Karpas-422 (cell line): ENCODE data around the gene FAM236A. TPM values are rescaled to one million over a fixed set of nuclear protein-coding genes. Genes with fewer than 3 reads are reported as not detected.
"Not testable (repeated sequence)": the region's sequence is repeated elsewhere in the genome, so short reads cannot be mapped to it uniquely, and the experiment has no call there.

Experiments used
- DNase-seq: peaks from one replicate; pipeline ENCODE4 v3.0.0-alpha.2; 2015
- H2AFZ ChIP-seq: fragments of 200-600 bp; sonication (generic); 2 replicates; pipeline ENCODE4 v1.6.1; 2014; ENCODE audit warnings: antibody characterized with exemption, low read length, mixed read lengths
- H3K27ac ChIP-seq: fragments of 200-600 bp; sonication (generic); 2 replicates; pipeline ENCODE4 v1.5.1; 2014; ENCODE audit warnings: mild to moderate bottlenecking, low read length, moderate library complexity
- H3K27me3 ChIP-seq: fragments of 200-600 bp; sonication (generic); 2 replicates; pipeline ENCODE4 v1.6.1; 2014; ENCODE audit warnings: low read length, mixed read lengths
- H3K36me3 ChIP-seq: fragments of 200-600 bp; sonication (generic); 2 replicates; pipeline ENCODE4 v1.6.1; 2014; ENCODE audit warnings: low read length, mixed read lengths; ENCODE audit not compliant: insufficient read depth
- H3K4me1 ChIP-seq: fragments of 200-600 bp; sonication (generic); 2 replicates; pipeline ENCODE4 v1.6.1; 2014; ENCODE audit warnings: mild to moderate bottlenecking, low read length, mixed read lengths
- H3K4me2 ChIP-seq: fragments of 200-600 bp; sonication (generic); 2 replicates; pipeline ENCODE4 v1.6.1; 2014; ENCODE audit warnings: low read length, low read depth, mild to moderate bottlenecking; ENCODE audit not compliant: poor library complexity, severe bottlenecking
- H3K4me3 ChIP-seq: fragments of 200-600 bp; sonication (generic); 2 replicates; pipeline ENCODE4 v1.5.1; 2014; ENCODE audit warnings: mild to moderate bottlenecking, antibody characterized with exemption, low read length, mixed read lengths
- H3K79me2 ChIP-seq: fragments of 200-600 bp; sonication (generic); 2 replicates; pipeline ENCODE4 v1.6.1; 2014; ENCODE audit warnings: mild to moderate bottlenecking, low read length, mixed read lengths
- H3K9ac ChIP-seq: fragments of 200-600 bp; sonication (generic); 2 replicates; pipeline ENCODE4 v1.6.0; 2014; ENCODE audit warnings: low read length
- H3K9me2 ChIP-seq: fragments of 200-600 bp; sonication (generic), shearing (Covaris generic); replicated peaks from 2 replicates; pipeline ENCODE4 v1.6.0; 2014; ENCODE audit warnings: mild to moderate bottlenecking, low read length, moderate library complexity; ENCODE audit not compliant: insufficient read depth
- H3K9me3 ChIP-seq: fragments of 300-700, 200-600 bp; sonication (generic); 2 replicates; pipeline ENCODE4 v1.6.1; 2014; ENCODE audit warnings: low read length, mixed read lengths
- H4K20me1 ChIP-seq: fragments of 200-600 bp; sonication (generic); 2 replicates; pipeline ENCODE4 v1.6.1; 2014; ENCODE audit warnings: mild to moderate bottlenecking, antibody characterized with exemption, low read length, low read depth; ENCODE audit not compliant: insufficient read depth
- total RNA-seq: library from RNA; depleted of rRNA; stranded (reverse); fragments of >200 nt; shearing (Covaris generic); gene quantifications from 2 replicates; pipeline ENCODE4 v1.2.3, GENCODE V29; 2014; ENCODE audit warnings: low replicate concordance; rRNA removed

The FAM236A gene
- total RNA-seq, 1 experiment from 2014 or later: not detected

DNA sequence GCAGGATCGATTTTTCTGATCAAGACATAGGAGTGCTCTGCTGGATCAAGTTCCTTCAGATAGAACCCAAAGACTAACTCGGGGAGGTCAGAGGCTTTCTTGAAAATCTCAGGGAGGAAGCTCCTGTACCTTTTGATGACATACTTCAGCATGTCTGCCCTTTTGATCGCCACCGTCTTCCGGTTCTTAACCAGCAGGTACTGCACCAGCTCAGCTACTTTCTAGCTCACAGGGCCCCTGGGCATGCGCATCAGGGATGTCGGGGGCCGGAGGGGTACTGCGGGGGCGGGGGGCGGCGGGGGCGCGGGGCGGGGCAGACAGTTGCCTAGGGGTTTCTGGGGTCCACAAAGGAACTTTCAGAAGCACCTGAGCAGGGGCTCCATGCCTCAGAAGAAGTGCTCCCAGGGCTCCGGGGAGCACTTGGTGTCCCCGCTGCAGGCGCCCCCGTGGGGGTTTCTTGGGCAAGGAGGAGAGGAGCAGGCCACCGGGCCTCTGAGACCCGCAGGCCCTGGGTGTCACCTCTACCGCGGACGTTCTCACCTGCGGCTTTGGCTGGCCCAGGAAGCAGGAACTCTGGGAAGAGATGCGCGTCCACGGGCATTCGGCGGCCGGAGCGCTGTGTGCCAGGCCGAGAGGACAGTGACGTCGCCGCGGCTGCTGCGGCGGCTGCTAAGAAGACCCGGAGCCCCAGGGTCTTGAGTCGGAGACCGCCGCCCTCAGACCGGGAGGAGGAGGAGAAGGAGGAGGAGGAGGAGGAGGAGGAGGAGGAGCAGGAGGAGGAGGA is 5.2 kb downstream of the FAM236A start:
- not testable (repeated sequence) for H3K27me3 ChIP-seq, H3K4me3 ChIP-seq, H4K20me1 ChIP-seq, H3K9ac ChIP-seq, DNase-seq, H3K79me2 ChIP-seq, H3K4me1 ChIP-seq, H3K9me2 ChIP-seq, H3K4me2 ChIP-seq, H3K36me3 ChIP-seq, H2AFZ ChIP-seq, H3K9me3 ChIP-seq, H3K27ac ChIP-seq

DNA sequence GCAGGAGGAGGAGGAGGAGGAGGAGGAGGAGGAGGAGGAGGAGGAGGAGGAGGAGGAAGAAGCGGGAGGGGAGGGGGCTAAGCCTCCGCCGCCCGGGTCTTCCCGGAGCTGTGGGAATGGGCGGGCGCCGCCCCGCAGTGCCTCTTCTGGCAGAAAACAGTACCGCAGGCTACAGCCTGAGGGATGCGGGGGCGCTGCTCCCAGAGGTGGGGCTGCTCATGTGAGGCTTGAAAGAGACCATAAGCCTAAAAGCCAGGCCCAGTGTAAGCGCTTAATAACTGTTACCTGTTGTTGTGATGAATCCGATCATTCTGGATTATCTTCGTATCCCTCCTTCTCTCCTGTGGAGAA is 5.8 kb downstream of the FAM236A start, which contains the start of gene DMRTC1:
Gene DMRTC1 (minus strand): TSS at position 19 of the 351 bp plus-strand sequence. CDS start 68,143 bp downstream, outside the sequence.
- H3K79me2 ChIP-seq, H3K27me3 ChIP-seq, H3K9me2 ChIP-seq, H3K4me2 ChIP-seq, H4K20me1 ChIP-seq, H3K4me1 ChIP-seq, H3K9ac ChIP-seq, DNase-seq, H3K36me3 ChIP-seq, H2AFZ ChIP-seq, H3K9me3 ChIP-seq, H3K4me3 ChIP-seq, H3K27ac ChIP-seq: not testable (repeated sequence)

DNA sequence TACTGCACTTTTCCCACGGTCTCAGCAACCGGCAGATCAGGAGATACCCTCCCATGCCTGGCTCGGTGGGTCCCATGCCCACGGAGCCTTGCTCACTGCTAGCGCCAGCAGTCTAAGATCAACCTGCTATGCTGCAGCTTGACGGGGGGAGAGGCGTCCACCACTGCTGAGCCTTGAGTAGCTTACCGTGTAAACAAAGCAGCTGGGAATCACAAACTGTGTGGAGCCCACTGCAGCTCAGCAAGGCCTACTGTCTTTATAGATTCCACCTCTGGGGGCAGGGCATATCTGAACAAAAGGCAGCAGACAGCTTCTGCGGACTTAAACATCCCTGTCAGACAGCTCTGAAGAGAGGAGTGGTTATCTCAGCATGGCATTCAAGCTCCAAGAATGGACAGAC is 22.0 kb downstream of the FAM236A start:
- not testable (repeated sequence) for DNase-seq, H4K20me1 ChIP-seq, H3K27ac ChIP-seq, H3K36me3 ChIP-seq, H2AFZ ChIP-seq, H3K4me3 ChIP-seq, H3K27me3 ChIP-seq, H3K9me3 ChIP-seq, H3K4me2 ChIP-seq, H3K9ac ChIP-seq, H3K4me1 ChIP-seq, H3K9me2 ChIP-seq, H3K79me2 ChIP-seq

DNA sequence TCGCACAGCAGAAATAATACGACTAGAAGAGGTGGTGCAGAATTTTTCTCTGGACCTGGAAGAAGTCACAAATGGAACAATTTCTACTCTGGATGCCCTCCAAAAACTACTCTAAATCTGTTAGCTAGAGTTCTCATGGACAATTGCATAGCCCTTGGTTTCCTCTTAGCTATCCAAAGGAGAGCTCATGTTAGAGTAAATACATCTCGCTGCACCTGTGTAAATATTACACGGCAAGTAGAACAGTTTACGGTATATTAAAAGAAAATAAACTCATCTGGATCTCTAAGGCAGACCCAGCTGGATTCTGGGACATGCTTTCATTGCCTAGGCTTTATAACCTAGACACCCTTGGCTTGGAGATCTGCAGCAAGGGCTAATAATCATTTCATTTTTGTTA is 33.9 kb downstream of the FAM236A start:
- H3K9me3 ChIP-seq: not testable (repeated sequence)

GRCh38 chrX:72974885-72975284 is 36.9 kb downstream of the FAM236A start:
- not testable (repeated sequence) for H3K27me3 ChIP-seq, H3K36me3 ChIP-seq, H2AFZ ChIP-seq, H3K4me2 ChIP-seq, DNase-seq, H3K79me2 ChIP-seq, H4K20me1 ChIP-seq, H3K9ac ChIP-seq, H3K9me2 ChIP-seq, H3K4me3 ChIP-seq, H3K4me1 ChIP-seq, H3K9me3 ChIP-seq, H3K27ac ChIP-seq

More for the DNA sequence above, 33.9 kb downstream of the FAM236A start:
- not testable (repeated sequence) for H3K27ac ChIP-seq, H3K9me2 ChIP-seq, H4K20me1 ChIP-seq, H3K4me2 ChIP-seq, H2AFZ ChIP-seq, H3K4me3 ChIP-seq, DNase-seq, H3K79me2 ChIP-seq, H3K36me3 ChIP-seq, H3K4me1 ChIP-seq, H3K9ac ChIP-seq, H3K27me3 ChIP-seq

GRCh38 chrX:72980894-72981469 is 43.0 kb downstream of the FAM236A start:
- H3K9me2 ChIP-seq, H3K4me1 ChIP-seq, H4K20me1 ChIP-seq, H2AFZ ChIP-seq, H3K4me3 ChIP-seq, H3K27ac ChIP-seq, H3K36me3 ChIP-seq, H3K9me3 ChIP-seq, H3K4me2 ChIP-seq, H3K79me2 ChIP-seq, DNase-seq, H3K27me3 ChIP-seq, H3K9ac ChIP-seq: not testable (repeated sequence)

Other genes starting within 250 kb of the FAM236A start
- not detected in 2 replicates for gene PHKA1, start 223.9 kb upstream of the FAM236A start, total RNA-seq
- gene DMRTC1B, start 161.3 kb upstream of the FAM236A start, total RNA-seq: not detected in 2 replicates
- not detected in 2 replicates for gene FAM236B, start 155.5 kb upstream of the FAM236A start, total RNA-seq
- gene FAM236D, start 130.0 kb upstream of the FAM236A start, total RNA-seq: not detected in 2 replicates
- gene FAM236C, start 25.6 kb upstream of the FAM236A start, total RNA-seq: not detected in 2 replicates
- gene DMRTC1, start 5.6 kb downstream of the FAM236A start, total RNA-seq: not detected in 2 replicates
- not detected in 2 replicates for gene PABPC1L2B, start 64.7 kb downstream of the FAM236A start, total RNA-seq
- gene PABPC1L2A, start 141.3 kb downstream of the FAM236A start, total RNA-seq: not detected in 2 replicates